ENCODE data around the gene SLC39A13. TPM values are rescaled to one million over a fixed set of nuclear protein-coding genes. Genes with fewer than 3 reads are reported as not detected.
A peak's percentile ranks its signal among the peaks of the same experiment; 100 is the strongest.

SLC39A13 gene
- total RNA-seq, 2 experiments from 2014 or later: 36.6 to 39.2 TPM

GRCh38 chr11:47377571-47378009 lies 30.8 kb upstream of the SLC39A13 start:
- H3K36me3 Mint-ChIP-seq (ENCODE audit: low read depth): no peaks in the 10 kb centered on the region
- DNase-seq (no peak), ATAC-seq (ENCODE audit: poor library complexity) (no peak)
- no peak overlapping the region for H3K27ac Mint-ChIP-seq
- Histone ChIP-seq H3K9me3 (ENCODE audit: control insufficient read depth in 1 of 2, insufficient read depth in 1 of 2, low read length in 2 of 2) (no peaks in the 10 kb centered on the region), H3K36me3 (ENCODE audit: insufficient read depth, low read length) (no peaks in the 10 kb centered on the region), H3K4me3 (ENCODE audit: low read length) (peak overlapping the region; percentile 38), H3K27me3 (ENCODE audit: control insufficient read depth in 1 of 2, insufficient read depth in 2 of 2, low read length in 2 of 2) (no peaks in the 10 kb centered on the region), H3K27ac (ENCODE audit: low read depth in 1 of 2, low read length in 2 of 2) (no peak overlapping the region), H3K4me1 (ENCODE audit: insufficient read depth, low read length) (peaks cover 13% of the 10 kb centered on the region)
- H3K4me1 Mint-ChIP-seq (ENCODE audit: low read depth): no peaks in the 10 kb centered on the region
- no peaks in the 10 kb centered on the region for H3K27me3 Mint-ChIP-seq
- ChIA-PET CTCF (interaction anchor here (1.0 kb wide), 1 partner anchor 34 kb away, joined by 5 read pairs; no protein-coding TSS in a partner anchor), POLR2A (interaction anchor here (0.6 kb wide), 1 partner anchor 22 kb away, joined by 3 read pairs; no protein-coding TSS in a partner anchor)
- no peak overlapping the region for H3K4me3 Mint-ChIP-seq
- intact Hi-C loops (cut with DNase I, micrococcal nuclease): no loop called here
- H3K9me3 Mint-ChIP-seq: no peaks in the 10 kb centered on the region
- TF ChIP-seq, protein P1, sequence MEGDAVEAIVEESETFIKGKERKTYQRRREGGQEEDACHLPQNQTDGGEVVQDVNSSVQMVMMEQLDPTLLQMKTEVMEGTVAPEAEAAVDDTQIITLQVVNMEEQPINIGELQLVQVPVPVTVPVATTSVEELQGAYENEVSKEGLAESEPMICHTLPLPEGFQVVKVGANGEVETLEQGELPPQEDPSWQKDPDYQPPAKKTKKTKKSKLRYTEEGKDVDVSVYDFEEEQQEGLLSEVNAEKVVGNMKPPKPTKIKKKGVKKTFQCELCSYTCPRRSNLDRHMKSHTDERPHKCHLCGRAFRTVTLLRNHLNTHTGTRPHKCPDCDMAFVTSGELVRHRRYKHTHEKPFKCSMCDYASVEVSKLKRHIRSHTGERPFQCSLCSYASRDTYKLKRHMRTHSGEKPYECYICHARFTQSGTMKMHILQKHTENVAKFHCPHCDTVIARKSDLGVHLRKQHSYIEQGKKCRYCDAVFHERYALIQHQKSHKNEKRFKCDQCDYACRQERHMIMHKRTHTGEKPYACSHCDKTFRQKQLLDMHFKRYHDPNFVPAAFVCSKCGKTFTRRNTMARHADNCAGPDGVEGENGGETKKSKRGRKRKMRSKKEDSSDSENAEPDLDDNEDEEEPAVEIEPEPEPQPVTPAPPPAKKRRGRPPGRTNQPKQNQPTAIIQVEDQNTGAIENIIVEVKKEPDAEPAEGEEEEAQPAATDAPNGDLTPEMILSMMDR (IDR thresholded peaks at IDR 0.05): no peak

DNA sequence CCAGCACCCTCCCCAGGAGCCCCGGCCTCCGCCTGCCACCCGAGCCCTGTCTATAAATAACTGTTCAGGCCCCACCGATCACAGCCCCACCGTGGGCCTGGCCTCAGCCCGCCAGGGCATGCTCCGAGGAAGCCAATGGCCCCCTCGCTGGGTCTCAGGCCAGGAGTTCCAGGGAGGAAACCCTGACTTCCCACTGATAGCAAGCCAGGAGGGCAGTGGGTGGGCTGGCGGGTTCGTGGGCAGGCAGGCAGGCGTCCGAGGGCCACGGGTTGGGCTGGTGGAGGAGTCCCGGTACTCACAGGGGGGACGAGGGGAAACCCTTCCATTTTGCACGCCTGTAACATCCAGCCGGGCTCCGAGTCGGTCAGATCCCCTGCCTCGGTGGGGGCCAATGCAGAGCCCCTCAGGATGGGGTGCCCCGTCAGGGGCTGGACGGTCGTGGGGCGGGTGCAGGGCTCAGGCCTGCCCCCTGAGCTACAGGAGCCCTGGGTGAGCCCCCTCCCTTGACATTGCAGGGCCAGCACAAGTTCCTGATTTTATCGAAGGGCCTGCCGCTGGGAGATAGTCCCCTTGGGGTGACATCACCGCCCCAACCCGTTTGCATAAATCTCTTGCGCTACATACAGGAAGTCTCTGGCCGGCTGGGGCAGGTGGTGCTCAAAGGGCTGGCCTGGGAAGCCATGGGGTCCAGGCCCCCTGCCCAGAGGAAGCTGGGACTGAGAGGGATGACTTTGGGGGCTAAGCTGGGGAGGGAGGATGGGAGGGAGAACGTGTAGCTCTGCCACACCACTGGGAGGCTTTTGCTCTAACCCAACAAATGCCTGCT lies 30.2 kb upstream of the SLC39A13 start, which contains the start of gene SPI1:
Gene SPI1, minus strand, starts transcription at position 538 of the 826 bp plus-strand sequence. Its CDS starts 194 bp downstream, at position 344.
- CTCF ChIA-PET: no interaction called here
- Mint-ChIP-seq H3K4me3 (no peak within 1 kb of the TSS), H3K9me3 (no peaks in the 10 kb centered on the region), H3K27ac (no peak within 1 kb of the TSS), H3K27me3 (no peaks in the 10 kb centered on the region), H3K36me3 (ENCODE audit: low read depth) (no peaks in the 10 kb centered on the region), H3K4me1 (ENCODE audit: low read depth) (no peaks in the 10 kb centered on the region)
- H3K4me3 ChIP-seq (ENCODE audit: low read length): peak within 1 kb of the TSS; percentile 38
- no peaks in the 10 kb centered on the region for H3K9me3 ChIP-seq (ENCODE audit: control insufficient read depth in 1 of 2, insufficient read depth in 1 of 2, low read length in 2 of 2)
- TF ChIP-seq, protein P1 (IDR thresholded peaks at IDR 0.05): no peak
- no peak for ATAC-seq (ENCODE audit: poor library complexity)
- H3K27me3 ChIP-seq (ENCODE audit: control insufficient read depth in 1 of 2, insufficient read depth in 2 of 2, low read length in 2 of 2): no peaks in the 10 kb centered on the region
- H3K36me3 ChIP-seq (ENCODE audit: insufficient read depth, low read length): no peaks in the 10 kb centered on the region
- peaks cover 13% of the 10 kb centered on the region for H3K4me1 ChIP-seq (ENCODE audit: insufficient read depth, low read length)
- peak within 1 kb of the TSS in 1 of 2 donors; percentile 17 for H3K27ac ChIP-seq (ENCODE audit: low read depth in 1 of 2, low read length in 2 of 2)
- intact Hi-C loops (cut with DNase I, micrococcal nuclease): no loop called here
- POLR2A ChIA-PET: interaction anchor here (0.6 to 1.7 kb wide), 3 partner anchors 12 to 21 kb away, joined by 3 to 5 read pairs (median 3); no protein-coding TSS in a partner anchor
- DNase-seq: peak in 3 of 14 experiments; percentile 27 to 70 (median 64)

GRCh38 chr11:47378836-47379170 lies 29.6 kb upstream of the SLC39A13 start:
- CTCF ChIA-PET: no interaction called here
- no peak overlapping the region for H3K4me3 ChIP-seq (ENCODE audit: low read length)
- POLR2A ChIA-PET: interaction anchor here (1.5 to 1.7 kb wide), 2 partner anchors 12 to 16 kb away, joined by 3 to 5 read pairs; no protein-coding TSS in a partner anchor
- no peak for DNase-seq
- no peak for ATAC-seq (ENCODE audit: poor library complexity)
- H3K36me3 ChIP-seq (ENCODE audit: insufficient read depth, low read length): no peaks in the 10 kb centered on the region
- no peak overlapping the region for H3K4me3 Mint-ChIP-seq
- no peaks in the 10 kb centered on the region for H3K27me3 ChIP-seq (ENCODE audit: control insufficient read depth in 1 of 2, insufficient read depth in 2 of 2, low read length in 2 of 2)
- no peak overlapping the region for H3K27ac ChIP-seq (ENCODE audit: low read depth in 1 of 2, low read length in 2 of 2)
- H3K27ac Mint-ChIP-seq: no peak overlapping the region
- intact Hi-C loops (cut with DNase I, micrococcal nuclease): no loop called here
- no peaks in the 10 kb centered on the region for H3K36me3 Mint-ChIP-seq (ENCODE audit: low read depth)
- no peaks in the 10 kb centered on the region for H3K4me1 Mint-ChIP-seq (ENCODE audit: low read depth)
- H3K9me3 Mint-ChIP-seq: no peaks in the 10 kb centered on the region
- TF ChIP-seq, protein P1 (IDR thresholded peaks at IDR 0.05): no peak
- peaks cover 10% of the 10 kb centered on the region for H3K4me1 ChIP-seq (ENCODE audit: insufficient read depth, low read length)
- no peaks in the 10 kb centered on the region for H3K27me3 Mint-ChIP-seq
- H3K9me3 ChIP-seq (ENCODE audit: control insufficient read depth in 1 of 2, insufficient read depth in 1 of 2, low read length in 2 of 2): no peaks in the 10 kb centered on the region

Measured in CD4-positive, alpha-beta T cell (primary cell).